Bronchial smooth muscle cell (primary cell): ENCODE measurements around the gene SLC1A1. TPM values are rescaled to one million over a fixed set of nuclear protein-coding genes. Genes with fewer than 3 reads are reported as not detected.

ENCODE experiments used
- total RNA-seq: library from RNA; depleted of rRNA; stranded (reverse); fragments of >200 nt; gene quantifications from 2 replicates; pipeline ENCODE4 v1.2.1, GENCODE V29; 2014

Gene SLC1A1
- 4.8 and 8.5 TPM in 2 replicates for total RNA-seq

DNA sequence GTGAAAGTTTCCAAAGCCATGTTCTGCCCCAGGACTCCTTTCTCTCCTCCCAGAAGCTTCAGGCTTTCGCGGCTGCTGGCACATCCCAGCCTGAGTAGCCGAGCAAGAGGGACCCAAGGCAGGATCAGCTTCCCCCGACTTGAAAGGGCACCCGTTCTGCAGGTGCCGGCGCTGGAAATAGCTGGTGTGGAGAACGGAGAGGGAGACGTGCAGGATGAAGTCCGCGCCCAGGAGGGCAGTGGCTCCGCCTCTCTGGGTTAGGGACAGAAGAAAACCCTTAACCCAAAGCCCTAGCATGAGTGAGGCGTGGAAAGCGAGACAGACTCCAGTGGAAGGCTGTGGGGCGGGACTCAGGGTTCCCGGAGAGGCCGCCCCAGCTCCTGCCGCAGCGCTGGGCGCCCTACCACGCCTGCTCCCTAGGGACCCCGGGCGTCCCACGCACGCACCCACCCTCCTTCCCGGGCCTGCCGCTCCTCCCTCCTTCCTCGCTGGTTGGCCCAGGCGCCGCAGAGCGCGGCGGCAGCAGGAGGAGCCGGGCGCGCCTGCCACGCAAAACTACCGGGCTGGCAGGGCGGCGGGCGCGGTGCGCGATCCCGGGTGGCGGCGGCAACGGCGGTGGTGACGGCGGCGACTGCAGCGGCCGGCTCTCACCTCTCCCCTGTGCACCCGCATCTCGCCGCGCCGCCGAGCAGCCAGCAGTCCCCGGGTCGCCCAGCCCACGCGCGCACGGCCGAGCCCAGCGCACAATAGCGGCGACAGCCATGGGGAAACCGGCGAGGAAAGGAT lies at the start of gene SLC1A1:
TSS of gene SLC1A1 (plus strand) at position 550 of the 786 bp plus-strand sequence. CDS start at position 762, 212 bp downstream.

Other genes starting within 250 kb of the SLC1A1 start
- 19.9 and 33.1 TPM in 2 replicates for gene GLIS3, start 190.4 kb upstream of the SLC1A1 start, total RNA-seq
- gene PLPP6, start 171.8 kb downstream of the SLC1A1 start, total RNA-seq, result 5.2 and 6.6 TPM in 2 replicates
- gene SPATA6L, start 176.0 kb downstream of the SLC1A1 start, total RNA-seq, result 0.26 and 0.63 TPM in 2 replicates
- gene CDC37L1, start 189.1 kb downstream of the SLC1A1 start, total RNA-seq, result 13.7 and 14.2 TPM in 2 replicates